Thyroid gland (tissue), 4 donors: ENCODE measurements around the gene MIA.

ENCODE experiments used
- CTCF ChIP-seq, 6 experiments: fragments of 200-600 bp in 3 of 6; fragments of 450-650 bp in 3 of 6; sonication (generic) in 3 of 6; IDR thresholded peaks; one replicate each; pipeline ENCODE4 v1.5.1; 2016 to 2019; ENCODE audit warnings: antibody characterized with exemption in 6 of 6, mild to moderate bottlenecking in 2 of 6, inconsistent platforms in 1 of 6, moderate library complexity in 1 of 6
- POLR2A ChIP-seq, 2 donors: fragments of 450-650 bp; IDR thresholded peaks; one replicate each; pipeline ENCODE4 v1.6.1; 2017; ENCODE audit warnings: antibody characterized with exemption in 2 of 2, mild to moderate bottlenecking in 2 of 2, moderate library complexity in 1 of 2

GRCh38 chr19:40763526-40763925 lies 11.8 kb upstream of the MIA start:
- TF ChIP-seq CTCF (IDR thresholded peaks at IDR 0.05), result no peak
- no peak for TF ChIP-seq POLR2A (IDR thresholded peaks at IDR 0.05)
